ENCODE results near the gene ARL11.
"Not testable (repeated sequence)": the region's sequence is repeated elsewhere in the genome, so short reads cannot be mapped to it uniquely, and the experiment has no call there.

The ARL11 gene

GRCh38 chr13:49627831-49628652 is at the start of gene ARL11:
TSS of gene ARL11 (plus strand) at chr13:49628507. CDS start at chr13:49630448, 1,941 bp downstream.
- DNase-seq (ENCODE audit: low spot score): peak; percentile 36

DNA sequence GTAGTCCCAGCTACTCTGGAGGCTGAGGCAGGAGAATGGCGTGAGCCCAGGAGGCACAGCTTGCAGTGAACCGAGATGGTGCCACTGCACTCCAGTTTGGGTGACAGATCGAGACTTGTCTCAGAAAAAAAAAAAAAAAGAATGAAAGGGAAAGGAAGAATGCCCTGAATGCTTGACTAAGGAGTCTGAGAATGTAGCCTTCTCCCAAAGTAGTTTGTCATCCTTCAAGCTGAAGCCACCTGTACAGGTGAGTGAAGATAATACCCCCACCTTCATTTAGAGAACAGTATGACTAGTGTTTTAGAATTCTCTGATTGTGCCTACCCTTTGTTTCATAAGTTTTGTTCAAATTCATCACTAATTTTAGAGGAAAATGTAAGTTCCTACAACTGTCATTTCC is 48.8 kb upstream of the ARL11 start:
- DNase-seq (ENCODE audit: low spot score): no peak

GRCh38 chr13:49580980-49581680 is 47.2 kb upstream of the ARL11 start:
- no peak for DNase-seq (ENCODE audit: low spot score)

- peak; percentile 19 for DNase-seq (ENCODE audit: low spot score)
Measured at GRCh38 chr13:49584771-49585182, 43.5 kb upstream of the ARL11 start.

DNA sequence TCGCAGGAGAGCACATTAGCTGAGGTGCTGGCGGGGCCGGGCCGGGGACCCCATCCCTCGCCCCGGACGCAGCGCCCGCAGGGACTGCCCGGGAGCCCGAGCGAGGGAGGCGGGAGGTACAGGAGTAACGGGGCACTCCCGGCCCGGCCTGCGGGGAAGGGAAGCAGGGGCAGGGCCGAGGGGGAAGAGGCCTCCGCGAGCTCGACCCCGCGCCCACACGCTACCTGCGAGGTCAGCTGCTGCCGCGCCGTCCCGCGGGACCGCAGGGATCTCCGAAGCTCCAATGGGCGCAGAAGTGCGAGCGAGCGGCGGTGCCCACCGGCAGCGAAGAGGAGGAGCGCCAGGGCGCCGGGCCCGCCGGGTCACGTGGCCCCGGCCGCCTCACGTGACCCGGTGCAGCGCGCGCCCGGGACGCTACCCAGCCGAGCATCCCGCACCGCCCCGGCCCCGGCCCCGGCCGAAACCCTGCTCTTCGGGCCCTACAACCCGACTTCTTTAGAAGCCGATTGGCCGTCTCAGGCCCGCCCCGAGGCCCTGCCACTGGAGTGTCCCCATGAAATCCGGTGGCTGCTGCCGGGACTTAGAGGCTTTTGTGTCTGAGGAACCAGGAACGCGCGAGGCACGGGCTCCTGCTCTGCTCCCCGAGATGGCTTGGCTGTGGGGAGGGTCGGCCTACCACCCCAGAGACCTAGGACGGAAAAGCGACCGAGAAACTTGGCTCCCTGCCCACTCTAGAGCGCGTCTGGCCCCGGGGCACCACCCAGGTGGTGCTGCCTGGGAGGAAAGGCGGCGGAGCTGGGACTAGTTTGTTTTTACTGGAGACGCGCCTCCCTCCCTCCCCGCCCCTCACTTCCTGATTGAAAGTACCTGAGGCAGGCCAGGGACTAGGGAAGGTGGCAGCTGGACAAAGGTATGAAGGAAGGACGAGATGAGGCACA is 42.8 kb upstream of the ARL11 start, which contains the start of gene RCBTB1:
TSS of gene RCBTB1 (minus strand) at position 339 of the 938 bp plus-strand sequence. CDS start 18,279 bp downstream, outside the sequence.
- DNase-seq (ENCODE audit: low spot score): peak; percentile 59

DNA sequence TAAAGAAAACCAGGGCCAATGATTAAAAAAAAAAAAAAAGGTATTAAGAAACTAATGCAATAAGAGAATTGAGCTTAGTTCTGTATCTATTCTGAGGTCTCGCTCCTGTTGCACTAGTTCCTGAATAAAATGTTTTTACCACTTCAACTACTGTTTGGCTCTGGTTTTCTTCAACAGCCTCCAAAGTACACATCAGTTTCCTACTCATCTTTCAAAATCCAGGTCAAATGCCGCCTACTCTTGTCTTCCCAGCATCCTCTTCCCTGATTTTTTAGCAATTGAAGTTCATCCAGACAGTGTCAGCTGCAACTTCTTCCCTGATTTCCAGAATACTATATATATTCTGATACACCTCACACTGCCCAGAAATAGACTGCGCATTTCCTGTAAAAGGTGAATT is 41.6 kb upstream of the ARL11 start:
- no peak for DNase-seq (ENCODE audit: low spot score)

DNA sequence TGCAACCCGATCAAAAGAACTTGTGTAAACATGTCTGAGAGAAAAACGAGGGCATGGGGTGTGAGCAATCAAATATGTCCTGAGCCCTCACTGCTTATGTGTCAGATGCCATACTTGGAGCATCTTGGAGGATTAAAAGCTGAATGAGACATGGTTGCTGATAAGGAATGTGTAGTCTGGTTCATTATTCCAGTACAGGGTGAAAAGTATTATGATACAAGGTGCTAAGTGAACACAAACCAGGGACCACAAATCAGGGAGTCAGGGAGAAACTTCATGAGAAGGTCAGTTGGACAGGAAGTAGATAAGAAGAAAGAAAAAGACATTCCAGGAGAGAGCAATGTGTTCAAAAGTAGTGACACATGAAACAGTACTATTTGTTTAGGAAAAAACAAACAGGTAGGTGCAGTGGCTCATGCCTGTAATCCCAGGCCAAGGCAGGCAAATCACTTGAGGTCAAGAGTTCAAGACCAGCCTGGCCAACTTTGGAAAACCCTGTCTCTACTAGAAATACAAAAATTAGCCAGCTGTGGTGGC is 40.9 kb upstream of the ARL11 start:
- no peak for DNase-seq (ENCODE audit: low spot score)

- not testable (repeated sequence) for DNase-seq (ENCODE audit: low spot score)
Measured at GRCh38 chr13:49590714-49591113, 37.6 kb upstream of the ARL11 start.

- not testable (repeated sequence) for DNase-seq (ENCODE audit: low spot score)
Measured at GRCh38 chr13:49593876-49594275, 34.4 kb upstream of the ARL11 start.

DNA sequence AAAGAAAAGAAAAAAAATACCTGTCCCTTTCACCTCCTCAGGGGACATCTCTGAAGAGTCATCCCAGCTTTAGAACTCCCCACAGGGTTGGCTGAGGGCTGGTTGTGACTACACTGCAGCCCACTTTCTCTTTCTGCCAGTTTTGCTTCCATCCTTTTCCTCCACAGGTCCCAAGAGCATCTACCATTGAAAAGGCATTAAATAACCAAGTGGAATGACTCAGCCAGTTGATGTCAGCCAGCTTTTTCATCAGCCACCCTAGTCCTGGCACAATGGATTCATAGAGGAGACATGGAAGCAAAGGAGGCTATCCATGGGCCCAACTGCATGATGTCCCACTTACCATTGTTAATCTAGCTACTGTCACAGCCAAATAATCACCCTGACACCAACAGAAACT is 33.7 kb upstream of the ARL11 start:
- DNase-seq (ENCODE audit: low spot score): no peak

- no peak for DNase-seq (ENCODE audit: low spot score)
Measured at GRCh38 chr13:49596221-49596620, 32.1 kb upstream of the ARL11 start.

DNA sequence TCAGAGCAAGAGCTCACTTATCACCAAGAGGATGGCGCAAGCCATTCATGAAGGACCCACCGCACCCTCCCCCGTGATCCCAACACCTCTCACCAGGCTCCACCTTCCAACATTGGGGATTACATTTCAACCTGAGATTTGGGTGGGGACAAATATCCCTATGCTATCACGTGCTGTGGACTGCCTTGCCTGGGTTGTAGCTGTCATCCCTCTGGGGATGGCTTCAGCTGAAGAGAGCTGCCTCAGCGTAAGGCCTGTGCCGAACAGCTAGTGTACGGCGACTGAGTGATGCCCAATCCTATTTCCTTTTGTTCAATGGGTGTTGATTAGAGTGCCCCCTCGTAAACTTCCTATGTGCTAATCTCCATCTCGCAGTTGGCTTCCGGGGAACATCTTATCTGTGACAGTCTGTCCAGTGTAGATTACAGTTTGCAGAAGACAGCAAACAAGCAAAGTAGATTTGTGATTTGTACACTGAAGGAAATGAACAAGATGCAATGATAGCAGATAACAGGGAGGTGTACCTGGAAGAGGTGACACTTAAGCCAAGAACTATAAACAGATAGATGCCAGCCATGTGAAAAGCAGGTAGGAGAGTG is 31.2 kb upstream of the ARL11 start:
- no peak for DNase-seq (ENCODE audit: low spot score)

DNA sequence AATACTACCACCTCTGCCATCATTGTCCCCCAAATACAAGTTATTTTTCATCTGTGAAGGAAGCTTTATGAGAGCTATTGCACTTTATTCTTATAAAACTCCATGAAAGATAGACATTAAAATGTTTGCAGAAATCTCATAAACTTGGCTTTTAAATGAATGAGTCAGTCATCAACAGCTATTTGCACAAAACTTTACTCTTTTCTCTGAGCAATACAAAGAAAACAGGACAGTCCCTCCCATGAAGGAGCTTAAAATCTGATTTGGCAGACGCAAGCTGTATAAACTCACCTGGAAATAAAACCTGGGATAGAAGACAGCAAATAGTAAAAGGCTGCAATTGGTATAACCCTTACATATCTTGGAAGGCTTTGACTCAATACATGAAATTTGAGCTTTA is 26.3 kb upstream of the ARL11 start:
- no peak for DNase-seq (ENCODE audit: low spot score)

- DNase-seq (ENCODE audit: low spot score): not testable (repeated sequence)
Measured at GRCh38 chr13:49602615-49603014, 25.7 kb upstream of the ARL11 start.

DNA sequence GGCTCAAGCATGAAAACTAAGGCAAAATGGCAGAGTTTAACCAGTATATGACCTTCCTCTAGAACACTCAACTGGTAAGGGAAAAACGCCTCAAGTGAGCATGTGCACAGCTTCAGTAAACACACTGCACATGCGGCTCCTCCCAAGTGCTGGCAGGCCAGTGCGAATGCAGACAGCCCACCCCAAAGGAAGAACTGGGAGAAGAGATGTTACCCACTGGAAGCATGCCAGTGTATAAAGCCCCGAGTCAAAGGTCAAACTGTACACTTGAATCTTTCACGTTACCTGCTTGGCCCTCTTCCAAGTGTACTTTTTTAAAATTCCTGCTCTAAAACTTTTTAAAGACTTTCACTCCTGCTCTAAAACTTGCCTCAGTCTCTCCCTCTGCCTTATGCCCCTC is 23.7 kb upstream of the ARL11 start:
- no peak for DNase-seq (ENCODE audit: low spot score)

- peak; percentile 86 for DNase-seq (ENCODE audit: low spot score)
Measured at GRCh38 chr13:49606747-49607648, 21.3 kb upstream of the ARL11 start.

DNA sequence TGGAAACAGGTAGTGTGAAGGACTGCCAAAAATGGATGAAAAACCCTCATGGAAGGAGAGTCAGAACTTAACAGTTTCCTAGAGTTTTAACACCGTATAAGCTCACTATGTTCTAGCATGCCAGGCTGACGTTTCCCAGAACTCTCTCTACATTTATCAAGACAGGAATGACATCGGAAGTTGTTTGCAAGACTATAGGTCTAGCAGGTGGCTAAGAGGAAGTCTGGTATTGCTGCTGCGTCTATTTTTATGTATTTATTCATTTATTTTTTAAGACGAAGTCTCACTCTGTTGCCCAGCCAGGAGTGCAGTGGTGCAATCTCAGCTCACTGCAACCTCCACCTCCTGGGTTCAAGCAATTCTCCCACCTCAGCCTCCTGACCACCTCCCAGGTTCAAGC is 20.5 kb upstream of the ARL11 start:
- DNase-seq (ENCODE audit: low spot score): no peak

DNA sequence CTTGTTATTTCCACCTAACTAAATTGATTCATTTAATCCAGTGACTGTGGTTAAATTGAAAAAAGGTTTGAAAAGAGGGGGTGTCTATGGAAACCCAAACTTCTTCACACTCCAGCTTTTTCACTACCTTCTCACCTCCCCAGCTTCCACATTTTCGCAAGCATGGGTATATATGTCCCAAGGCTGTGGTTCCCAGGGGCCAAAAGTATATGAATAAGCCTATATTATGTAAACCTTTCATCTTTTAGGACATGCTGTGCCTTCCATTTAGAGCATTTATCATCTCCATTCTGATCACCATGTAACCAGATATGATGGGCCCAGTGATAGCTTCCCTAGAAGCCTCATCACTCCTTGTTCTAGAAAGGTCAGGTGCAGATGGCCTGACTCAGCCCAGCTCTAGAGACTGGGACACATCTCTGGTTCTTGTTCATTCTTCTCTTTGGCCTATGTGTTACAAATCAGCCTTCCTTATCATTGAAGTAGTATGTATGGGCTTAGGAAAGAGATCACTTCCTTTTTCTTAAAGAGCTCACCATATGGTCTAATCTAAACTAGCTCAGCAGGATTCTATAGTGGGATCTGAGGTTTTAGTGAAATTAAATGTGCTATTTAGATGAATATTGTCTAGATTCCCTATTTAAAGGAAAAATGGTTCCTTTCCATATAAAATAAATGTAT is 19.5 kb upstream of the ARL11 start:
- DNase-seq (ENCODE audit: low spot score): no peak

DNA sequence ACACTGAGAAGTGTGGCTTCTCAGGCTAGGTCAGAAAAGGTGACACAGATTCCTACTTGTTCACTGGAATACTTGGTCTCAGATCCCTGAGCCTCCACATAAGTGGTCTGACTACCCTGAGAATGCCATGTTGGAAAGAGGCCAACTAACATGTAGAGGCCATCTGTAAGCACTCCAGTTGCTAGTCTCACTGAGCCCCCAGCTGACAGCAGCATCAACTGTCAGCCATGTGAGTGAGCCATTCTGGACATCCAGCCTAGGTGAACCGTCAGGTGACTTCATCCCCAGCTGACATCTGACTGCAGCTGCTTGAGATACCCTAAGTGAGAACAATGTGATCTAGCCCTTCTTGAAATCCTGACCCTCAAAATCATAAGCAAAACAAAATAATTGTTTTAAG is 18.1 kb upstream of the ARL11 start:
- DNase-seq (ENCODE audit: low spot score): no peak

GRCh38 chr13:49612042-49612441 is 16.3 kb upstream of the ARL11 start:
- DNase-seq (ENCODE audit: low spot score): not testable (repeated sequence)

Measured in CD4-positive, alpha-beta T cell treated with Interleukin-2 at 100 ng/mL for 4 hours (primary cell).